Activated T-cell treated with anti-CD3 and anti-CD28 coated beads, Interleukin-2, amount 50 U/mL, for 4 hours (primary cell): ENCODE results near the gene CEMIP. TPM values are rescaled to one million over a fixed set of nuclear protein-coding genes. Genes with fewer than 3 reads are reported as not detected.

Source experiments
- ATAC-seq, 2 donors: fragments of 200-7000 bp; cut with Tn5 transposase; one replicate each; pipeline ENCODE4 v1.10.0; 2021
- DNase-seq: peaks from one replicate; pipeline ENCODE4 v3.0.0-alpha.2; 2020
- H3K27me3 Mint-ChIP-seq: one replicate; pipeline ENCODE4 v1.8.0; 2021; ENCODE audit warnings: low read depth, mixed read lengths
- H3K36me3 Mint-ChIP-seq: one replicate; pipeline ENCODE4 v1.8.0; 2022; ENCODE audit warnings: mixed read lengths; ENCODE audit not compliant: insufficient read depth
- H3K4me1 Mint-ChIP-seq: one replicate; pipeline ENCODE4 v1.8.0; 2021; ENCODE audit warnings: low read depth, mixed read lengths
- H3K4me3 Mint-ChIP-seq: one replicate; pipeline ENCODE4 v1.8.0; 2021; ENCODE audit warnings: mild to moderate bottlenecking, moderate library complexity, mixed read lengths
- H3K9me3 Mint-ChIP-seq: one replicate; pipeline ENCODE4 v1.8.0; 2021; ENCODE audit warnings: mixed read lengths
- total RNA-seq, 3 donors: library from RNA; stranded (reverse); gene quantifications; one replicate each; pipeline ENCODE4 v1.2.1, GENCODE V29; 2021

Gene CEMIP
- total RNA-seq, 3 donors from 2014 or later: 0.30 to 0.51 (median 0.37) TPM

DNA sequence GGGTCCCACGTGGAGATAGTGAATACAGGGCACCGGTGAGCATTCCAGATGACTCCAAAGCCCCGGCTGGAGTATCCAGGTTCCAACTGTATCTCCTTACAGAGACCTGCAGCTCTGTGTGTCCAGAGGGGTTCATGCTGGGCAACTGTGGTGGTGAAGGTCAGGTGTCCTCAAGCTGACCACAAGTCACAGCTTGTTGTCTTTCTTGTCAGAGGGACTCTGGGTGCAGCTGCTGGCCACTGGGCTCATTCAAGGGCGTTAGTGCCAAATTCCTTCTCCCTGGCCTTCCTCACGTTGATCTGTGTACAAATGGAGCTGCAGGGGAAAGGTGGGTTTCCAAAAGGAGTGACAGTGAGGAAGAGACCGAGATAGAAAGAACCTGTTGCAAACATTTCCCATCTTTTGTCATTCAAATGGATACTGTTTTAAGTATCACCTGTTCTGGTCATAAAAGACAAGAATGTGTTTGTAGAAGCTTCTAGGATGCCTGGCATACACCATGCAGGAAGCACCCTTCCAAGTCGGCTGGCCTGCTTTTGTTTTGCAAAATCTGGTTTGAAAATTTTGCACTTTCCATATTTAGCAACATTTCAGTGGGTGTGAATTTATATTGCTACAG, 52.5 kb downstream of the CEMIP start:
- no peak for ATAC-seq
- Mint-ChIP-seq H3K4me1 (no peaks in the 10 kb centered on the region), H3K36me3 (no peaks in the 10 kb centered on the region), H3K4me3 (no peak overlapping the region), H3K27me3 (peaks cover 2% of the 10 kb centered on the region), H3K9me3 (no peaks in the 10 kb centered on the region)
- no peak for DNase-seq

DNA sequence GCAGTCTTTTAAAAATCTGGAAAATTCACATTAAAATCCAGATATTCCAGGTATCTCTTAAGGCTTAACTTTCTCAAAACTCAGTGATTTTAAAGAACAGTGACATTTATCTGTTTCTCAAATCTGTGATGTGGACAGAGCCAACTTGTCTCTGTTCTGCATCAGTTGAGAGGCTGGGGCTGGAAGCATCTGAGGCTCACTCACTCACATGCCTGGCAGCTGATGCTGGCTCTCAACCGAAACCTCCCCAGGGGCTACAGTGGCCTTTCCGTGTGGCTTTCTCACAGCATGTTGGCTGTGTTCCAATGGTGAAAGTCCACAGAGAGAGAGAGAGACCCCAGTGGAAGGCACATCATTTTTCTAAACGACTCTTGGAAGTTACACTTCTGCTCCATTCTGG, 53.5 kb downstream of the CEMIP start:
- Mint-ChIP-seq H3K36me3 (no peaks in the 10 kb centered on the region), H3K27me3 (peaks cover 2% of the 10 kb centered on the region), H3K4me3 (no peak overlapping the region), H3K4me1 (no peaks in the 10 kb centered on the region), H3K9me3 (no peaks in the 10 kb centered on the region)
- ATAC-seq: no peak
- no peak for DNase-seq

DNA sequence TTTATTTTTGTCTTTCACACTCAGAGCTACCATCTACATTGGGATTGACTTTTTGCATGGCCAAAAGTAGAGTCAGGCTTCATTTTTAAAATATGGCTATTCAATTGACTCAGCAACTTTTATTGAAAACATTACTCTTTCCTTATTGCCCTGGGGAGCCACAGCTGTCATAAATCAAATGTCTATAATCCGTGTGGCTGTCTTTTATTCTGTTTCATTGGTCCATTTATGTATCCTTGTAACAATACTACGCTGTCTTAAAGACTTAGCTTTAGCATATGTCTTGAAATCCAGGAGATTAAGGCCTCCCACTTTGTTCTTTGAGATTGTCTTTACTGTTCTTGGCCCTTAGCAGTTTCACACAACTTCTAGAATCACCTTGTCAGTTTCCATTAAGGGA, 55.2 kb downstream of the CEMIP start:
- no peaks in the 10 kb centered on the region for H3K9me3 Mint-ChIP-seq
- no peaks in the 10 kb centered on the region for H3K36me3 Mint-ChIP-seq
- H3K4me1 Mint-ChIP-seq: no peaks in the 10 kb centered on the region
- H3K27me3 Mint-ChIP-seq: peaks cover 7% of the 10 kb centered on the region
- no peak overlapping the region for H3K4me3 Mint-ChIP-seq
- ATAC-seq (no peak), DNase-seq (no peak)

DNA sequence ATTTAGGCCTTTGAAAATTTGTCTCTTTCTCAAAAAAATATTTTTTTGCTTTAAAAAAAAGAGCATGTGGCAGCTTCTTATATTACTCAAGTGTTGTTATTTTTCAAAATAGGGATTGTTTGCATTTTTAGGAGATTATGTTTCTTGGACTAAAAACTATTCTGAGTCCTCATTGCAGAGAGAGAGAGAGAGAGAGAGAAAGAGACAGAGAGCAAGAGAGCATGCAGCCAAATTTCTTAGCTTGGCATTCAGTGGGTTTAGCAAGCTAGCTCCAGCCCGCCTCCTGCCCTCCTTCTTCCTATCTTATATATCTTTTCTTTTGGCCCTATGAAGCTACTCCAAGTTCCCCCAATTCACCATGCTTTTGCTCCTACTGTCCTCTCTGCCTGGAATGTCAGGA, 55.7 kb downstream of the CEMIP start:
- Mint-ChIP-seq H3K9me3 (no peaks in the 10 kb centered on the region), H3K36me3 (no peaks in the 10 kb centered on the region), H3K4me1 (no peaks in the 10 kb centered on the region), H3K27me3 (peaks cover 7% of the 10 kb centered on the region), H3K4me3 (no peak overlapping the region)
- ATAC-seq (no peak), DNase-seq (no peak)

DNA sequence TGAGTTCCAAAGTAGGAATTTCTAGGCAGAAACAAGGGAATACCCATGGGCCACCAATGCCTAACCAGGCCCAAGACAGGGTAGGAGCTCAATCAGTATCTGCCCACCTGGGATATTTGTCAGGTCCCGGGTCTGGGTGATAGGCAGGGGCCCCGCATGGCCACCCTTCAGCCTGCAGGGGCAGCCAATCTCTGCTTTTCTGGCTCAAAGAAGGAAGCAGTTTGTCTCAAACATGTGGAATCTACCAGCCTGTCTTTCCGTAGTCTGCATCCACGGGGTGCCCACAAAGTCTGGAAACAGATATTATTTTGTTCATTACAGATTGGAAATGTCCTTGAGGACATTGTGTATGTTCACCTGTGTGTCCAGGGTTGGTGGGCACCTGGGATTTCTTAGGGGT, 56.2 kb downstream of the CEMIP start:
- no peak for ATAC-seq

DNA sequence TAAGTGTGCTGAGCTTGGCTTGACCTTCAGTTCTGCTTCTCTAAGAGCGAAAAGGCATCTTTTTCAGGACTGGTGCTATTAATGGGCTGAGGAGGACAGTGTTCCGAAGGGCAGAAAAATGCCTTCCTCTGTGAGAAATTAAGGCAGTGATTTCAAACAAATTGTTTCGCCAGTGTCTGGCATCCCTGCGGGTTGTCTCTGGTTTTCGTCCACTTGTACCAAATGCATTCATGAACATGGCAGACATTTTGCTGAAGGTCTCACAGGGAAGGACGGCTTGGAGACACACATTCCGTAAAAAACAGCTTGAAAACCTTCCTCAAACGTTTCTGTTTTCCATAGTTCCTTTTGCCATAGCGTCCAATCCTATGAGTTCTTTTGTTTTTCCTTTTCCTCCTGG, 57.1 kb downstream of the CEMIP start:
- ATAC-seq (no peak), DNase-seq (no peak)
- Mint-ChIP-seq H3K36me3 (no peaks in the 10 kb centered on the region), H3K4me3 (no peak overlapping the region), H3K4me1 (no peaks in the 10 kb centered on the region), H3K27me3 (peaks cover 7% of the 10 kb centered on the region), H3K9me3 (no peaks in the 10 kb centered on the region)

More for the DNA sequence above, 56.2 kb downstream of the CEMIP start:
- H3K4me3 Mint-ChIP-seq: no peak overlapping the region
- peaks cover 7% of the 10 kb centered on the region for H3K27me3 Mint-ChIP-seq
- no peaks in the 10 kb centered on the region for H3K9me3 Mint-ChIP-seq
- no peaks in the 10 kb centered on the region for H3K4me1 Mint-ChIP-seq
- DNase-seq: no peak
- H3K36me3 Mint-ChIP-seq: no peaks in the 10 kb centered on the region

DNA sequence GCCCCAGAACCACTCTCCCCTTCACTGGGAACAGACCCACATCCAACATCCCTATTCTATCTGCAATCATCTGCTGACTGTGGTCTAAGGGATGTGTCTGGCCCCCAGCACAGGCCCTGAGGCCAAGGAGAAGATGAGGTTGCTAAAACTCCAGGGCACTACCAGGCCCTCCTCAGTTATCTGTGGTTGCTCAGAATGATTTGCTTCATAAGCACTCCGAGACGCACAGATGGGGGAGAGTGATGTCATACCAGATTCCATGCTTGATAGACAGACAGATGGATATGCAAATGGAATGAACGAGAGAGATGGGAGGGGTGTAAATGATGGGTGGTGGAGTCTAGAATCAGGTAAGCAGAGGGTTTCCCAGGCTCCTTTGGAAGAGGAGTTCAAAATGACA, 57.8 kb downstream of the CEMIP start:
- no peak for ATAC-seq
- no peaks in the 10 kb centered on the region for H3K36me3 Mint-ChIP-seq
- no peaks in the 10 kb centered on the region for H3K4me1 Mint-ChIP-seq
- no peaks in the 10 kb centered on the region for H3K9me3 Mint-ChIP-seq
- H3K27me3 Mint-ChIP-seq: peaks cover 7% of the 10 kb centered on the region
- no peak overlapping the region for H3K4me3 Mint-ChIP-seq
- DNase-seq: no peak

DNA sequence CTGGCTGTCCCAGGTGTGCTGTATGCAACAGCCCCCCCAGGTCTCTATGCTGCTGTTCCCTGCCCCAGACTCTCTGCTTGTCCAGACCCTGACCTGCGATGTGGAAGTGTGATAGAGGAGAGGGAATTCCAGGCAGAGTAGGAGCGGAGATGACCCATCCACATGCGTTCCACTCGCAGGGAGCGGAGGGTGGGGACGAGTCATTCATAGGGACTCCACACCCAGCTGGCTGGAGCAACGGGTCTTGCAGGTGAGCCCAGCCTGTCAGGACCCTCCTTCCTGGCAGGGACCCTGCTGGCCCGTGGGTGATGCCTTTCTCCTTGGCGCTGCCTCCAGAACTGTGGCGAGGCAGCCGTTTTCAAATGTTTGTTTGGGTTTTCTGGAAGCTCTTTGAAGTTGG, 58.8 kb downstream of the CEMIP start:
- no peaks in the 10 kb centered on the region for H3K4me1 Mint-ChIP-seq
- no peaks in the 10 kb centered on the region for H3K9me3 Mint-ChIP-seq
- no peaks in the 10 kb centered on the region for H3K36me3 Mint-ChIP-seq
- H3K27me3 Mint-ChIP-seq: peaks cover 10% of the 10 kb centered on the region
- ATAC-seq (no peak), DNase-seq (no peak)
- H3K4me3 Mint-ChIP-seq: no peak overlapping the region

DNA sequence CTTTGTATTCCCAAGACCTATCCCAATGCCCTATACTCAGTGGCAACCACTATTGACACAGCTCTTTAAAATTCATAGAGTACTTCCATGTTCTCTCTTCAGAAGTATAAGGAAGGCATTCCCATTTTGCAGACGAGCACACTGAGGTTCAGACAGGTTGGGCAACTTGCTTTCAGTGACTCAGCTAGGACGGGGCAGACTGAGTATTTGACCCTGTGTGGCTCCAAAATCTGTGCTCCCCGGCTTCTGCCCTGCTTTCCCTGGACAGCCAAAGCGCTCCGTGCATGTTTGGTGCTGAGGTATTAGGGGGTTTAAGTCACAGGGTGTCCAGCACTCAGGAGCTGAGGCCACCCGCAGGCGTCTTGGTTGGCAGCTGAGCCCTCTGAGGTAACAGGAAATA, 59.5 kb downstream of the CEMIP start:
- ATAC-seq (no peak), DNase-seq (no peak)
- H3K27me3 Mint-ChIP-seq: peaks cover 10% of the 10 kb centered on the region
- H3K36me3 Mint-ChIP-seq: no peaks in the 10 kb centered on the region
- no peak overlapping the region for H3K4me3 Mint-ChIP-seq
- no peaks in the 10 kb centered on the region for H3K4me1 Mint-ChIP-seq
- no peaks in the 10 kb centered on the region for H3K9me3 Mint-ChIP-seq

DNA sequence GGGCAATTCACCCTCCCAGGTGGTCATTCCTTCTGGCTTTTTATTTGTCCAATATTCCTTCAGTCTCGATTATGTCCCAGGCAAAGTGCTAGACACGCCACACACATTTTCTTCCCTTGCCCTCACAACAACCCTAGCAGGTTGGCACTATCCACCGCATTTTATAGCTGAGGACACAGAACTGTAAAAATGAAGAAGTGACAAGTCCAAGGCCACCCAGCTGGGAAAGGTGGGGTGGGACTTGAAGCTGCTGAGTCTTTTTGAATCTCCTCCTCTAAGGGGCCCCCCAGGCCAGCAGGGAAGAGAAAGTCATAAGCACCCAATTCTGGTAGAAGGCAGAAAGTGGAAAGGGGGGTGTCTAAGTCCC, 60.6 kb downstream of the CEMIP start:
- Mint-ChIP-seq H3K4me1 (no peaks in the 10 kb centered on the region), H3K4me3 (no peak overlapping the region), H3K9me3 (no peaks in the 10 kb centered on the region), H3K36me3 (no peaks in the 10 kb centered on the region), H3K27me3 (peaks cover 8% of the 10 kb centered on the region)
- ATAC-seq (no peak), DNase-seq (no peak)

DNA sequence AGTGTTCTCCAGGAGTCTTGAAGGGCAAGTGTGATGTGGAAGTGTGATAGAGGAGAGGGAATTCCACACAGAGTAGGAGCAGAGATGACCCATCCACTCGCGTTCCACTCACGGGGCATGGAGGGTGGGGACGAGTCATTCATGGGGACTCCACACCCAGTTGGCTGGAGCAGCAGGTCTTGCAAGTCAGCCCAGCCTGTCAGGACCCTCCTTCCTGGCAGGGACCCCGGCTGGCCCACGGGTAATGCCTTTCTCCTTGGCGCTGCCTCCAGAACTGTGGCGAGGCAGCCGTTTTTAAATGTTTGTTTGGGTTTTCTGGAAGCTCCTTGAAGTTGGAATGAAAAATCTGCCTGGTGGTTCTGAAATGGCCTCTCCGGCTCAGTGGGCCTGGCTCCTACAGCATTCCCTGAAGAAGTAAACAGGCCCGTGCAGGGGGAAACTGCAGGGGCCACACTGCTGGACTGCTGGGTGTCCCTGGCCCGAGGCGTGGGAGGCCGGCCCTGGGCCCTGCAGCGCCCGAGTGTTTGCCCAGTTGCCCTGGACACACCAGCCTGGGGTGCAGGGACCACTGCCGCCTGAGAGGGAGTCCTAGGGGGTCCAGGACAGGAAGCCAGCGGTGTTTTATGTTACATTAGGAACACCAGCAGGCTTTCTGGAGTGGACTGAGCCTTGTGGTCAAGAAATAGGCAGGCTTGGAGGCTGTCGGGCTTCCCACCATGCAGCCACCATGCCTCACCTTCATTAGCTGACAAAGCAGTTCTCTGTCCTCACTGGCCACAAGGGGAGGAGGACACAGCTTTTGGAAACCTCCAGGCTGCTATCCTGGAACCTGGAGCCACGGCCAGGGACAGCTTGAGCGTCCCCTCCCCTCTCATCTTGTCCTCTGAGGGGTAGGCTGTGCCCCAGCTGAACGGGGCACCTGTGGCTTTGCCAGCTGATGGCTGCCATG, 61.3 kb downstream of the CEMIP start:
- Mint-ChIP-seq H3K4me1 (no peaks in the 10 kb centered on the region), H3K27me3 (peaks cover 9% of the 10 kb centered on the region), H3K36me3 (no peaks in the 10 kb centered on the region), H3K4me3 (no peak overlapping the region), H3K9me3 (no peaks in the 10 kb centered on the region)
- ATAC-seq (no peak), DNase-seq (no peak)

DNA sequence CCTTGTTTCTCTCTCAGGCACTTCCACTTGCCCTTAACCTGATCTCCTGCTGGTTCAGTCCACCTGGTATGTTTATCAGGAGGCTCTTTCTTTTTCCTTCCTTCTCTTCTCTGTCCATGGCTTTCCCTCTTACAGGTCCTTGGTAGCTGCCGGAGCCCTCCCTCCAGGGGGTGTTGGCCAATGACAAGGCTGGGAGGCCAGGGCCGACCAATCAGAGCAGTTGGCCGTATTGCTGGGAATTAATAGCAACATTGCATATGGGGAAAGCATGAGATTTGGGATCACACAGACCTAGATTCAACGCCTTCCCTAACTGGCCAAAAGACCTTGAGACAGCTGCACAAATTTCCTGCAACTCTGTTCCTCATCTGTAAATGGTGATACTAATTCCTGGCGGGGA, 62.4 kb downstream of the CEMIP start:
- no peak for DNase-seq
- ATAC-seq: no peak
- Mint-ChIP-seq H3K4me1 (no peaks in the 10 kb centered on the region), H3K9me3 (no peaks in the 10 kb centered on the region), H3K27me3 (peaks cover 15% of the 10 kb centered on the region), H3K36me3 (no peaks in the 10 kb centered on the region), H3K4me3 (no peak overlapping the region)

DNA sequence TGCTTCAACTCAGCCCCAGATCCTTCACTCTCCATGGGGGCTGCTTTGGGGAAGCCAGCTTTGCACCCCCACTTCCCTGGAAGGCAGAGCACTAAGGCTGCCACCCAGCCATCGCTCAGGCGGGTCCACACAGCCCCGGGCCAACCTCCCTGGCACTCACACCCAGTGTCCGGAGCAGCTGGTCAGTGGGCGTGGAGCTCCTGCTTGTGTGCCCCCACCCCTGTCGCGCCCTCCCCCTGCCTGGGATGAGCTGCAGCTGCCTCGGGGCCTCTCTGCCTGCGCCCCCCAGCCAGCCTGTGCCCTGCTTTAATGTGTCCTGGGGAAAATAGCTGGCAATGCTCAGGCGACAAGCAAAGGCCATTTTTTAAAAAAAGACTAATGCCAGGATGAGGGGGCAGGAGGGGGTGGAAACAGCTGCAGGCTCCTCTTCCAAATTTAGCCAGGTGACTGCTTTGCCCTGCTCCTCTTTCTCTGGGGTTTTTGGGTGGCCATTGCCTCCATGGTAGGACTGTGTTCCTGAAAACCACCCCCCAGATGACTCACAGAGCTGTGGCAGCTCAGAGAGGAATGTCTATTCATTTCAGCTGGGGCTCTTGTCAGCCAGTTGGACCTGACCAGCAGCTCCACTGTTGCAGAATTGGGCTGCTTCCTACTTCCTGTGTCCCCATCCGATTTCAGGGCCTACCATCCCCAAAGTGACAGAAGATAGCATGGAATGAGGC, 65.0 kb downstream of the CEMIP start:
- peaks cover 22% of the 10 kb centered on the region for H3K27me3 Mint-ChIP-seq
- no peak for ATAC-seq
- no peaks in the 10 kb centered on the region for H3K36me3 Mint-ChIP-seq
- DNase-seq: no peak
- H3K4me3 Mint-ChIP-seq: no peak overlapping the region
- H3K4me1 Mint-ChIP-seq: no peaks in the 10 kb centered on the region
- no peaks in the 10 kb centered on the region for H3K9me3 Mint-ChIP-seq

DNA sequence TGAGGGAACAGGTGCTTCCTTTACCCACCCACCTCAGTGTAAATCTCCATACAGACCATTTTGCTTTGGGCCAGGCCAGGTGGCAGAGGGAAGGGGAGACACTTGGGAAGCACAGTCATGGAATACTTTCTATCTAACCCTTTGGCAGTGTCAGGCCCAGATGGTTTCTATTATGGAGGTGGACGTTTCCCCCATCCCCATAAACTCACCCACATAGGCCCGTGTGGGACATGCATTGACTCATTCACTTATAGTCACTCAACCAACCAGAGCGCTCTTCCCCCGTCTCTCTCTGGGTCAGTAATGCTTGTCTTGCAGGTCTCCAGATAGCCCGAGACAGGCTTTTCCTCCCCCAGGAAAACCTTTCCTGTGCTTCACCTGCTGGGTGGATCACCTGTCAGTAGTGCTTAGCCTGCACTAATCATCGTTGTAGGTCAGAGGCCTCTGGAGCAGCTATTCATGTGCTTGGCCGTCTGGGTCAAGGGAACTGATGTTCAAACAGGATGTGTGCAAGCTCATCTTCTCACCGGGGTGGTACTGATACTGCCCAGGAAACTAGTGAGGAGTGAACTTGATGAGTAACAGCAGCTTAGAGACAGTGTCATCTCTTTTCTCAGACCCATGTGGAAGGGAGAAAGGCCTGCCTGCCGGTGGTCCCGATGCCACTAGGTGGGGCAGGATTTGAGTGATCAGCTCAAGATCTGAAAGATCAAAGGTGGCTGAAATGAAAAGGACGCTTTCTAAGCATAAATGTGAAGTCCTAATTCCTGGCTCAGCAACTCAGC, 67.1 kb downstream of the CEMIP start:
- Mint-ChIP-seq H3K4me1 (no peaks in the 10 kb centered on the region), H3K36me3 (no peaks in the 10 kb centered on the region), H3K4me3 (no peak overlapping the region), H3K9me3 (no peaks in the 10 kb centered on the region), H3K27me3 (peaks cover 34% of the 10 kb centered on the region)
- ATAC-seq (no peak), DNase-seq (no peak)
